Neural progenitor cell (in vitro differentiated cells): ENCODE measurements around the gene GNB1. TPM values are rescaled to one million over a fixed set of nuclear protein-coding genes. Genes with fewer than 3 reads are reported as not detected.

Experiments used
- DNase-seq: peaks from one replicate; pipeline ENCODE4 v3.0.0-alpha.2; 2016; ENCODE audit warnings: low spot score
- H2AFZ ChIP-seq: fragments of 200-600 bp; sonication (generic); replicated peaks from 2 replicates; pipeline ENCODE4 v1.6.1; 2016; ENCODE audit warnings: antibody characterized with exemption
- H3F3A ChIP-seq: fragments of 200-600 bp; sonication (generic); 2 replicates; pipeline ENCODE4 v1.6.1; 2016; ENCODE audit warnings: antibody characterized with exemption, low read depth
- H3K27ac ChIP-seq: fragments of 200-600 bp; sonication (generic); 2 replicates; pipeline ENCODE4 v1.5.1; 2016; ENCODE audit warnings: mild to moderate bottlenecking
- H3K27me3 ChIP-seq: fragments of 200-600 bp; sonication (generic); 2 replicates; pipeline ENCODE4 v1.6.1; 2016; ENCODE audit warnings: mild to moderate bottlenecking, moderate library complexity
- H3K36me3 ChIP-seq: fragments of 200-600 bp; sonication (generic); 2 replicates; pipeline ENCODE4 v1.5.1; 2016
- H3K4me1 ChIP-seq: fragments of 200-600 bp; sonication (generic); 2 replicates; pipeline ENCODE4 v1.6.1; 2016; ENCODE audit warnings: mixed run types
- H3K4me2 ChIP-seq: fragments of 200-600 bp; sonication (generic); 2 replicates; pipeline ENCODE4 v1.6.1; 2016
- H3K4me3 ChIP-seq: fragments of 200-600 bp; sonication (generic); 2 replicates; pipeline ENCODE4 v1.5.1; 2016
- H3K79me2 ChIP-seq: fragments of 200-600 bp; sonication (generic); 2 replicates; pipeline ENCODE4 v1.6.1; 2016; ENCODE audit warnings: low read depth
- H3K9ac ChIP-seq: fragments of 200-600 bp; sonication (generic); 2 replicates; pipeline ENCODE4 v1.6.1; 2016
- H3K9me3 ChIP-seq: fragments of 200-600 bp; sonication (generic); 2 replicates; pipeline ENCODE4 v1.5.1; 2016; ENCODE audit warnings: low read depth
- H4K20me1 ChIP-seq: fragments of 200-600 bp; sonication (generic); 2 replicates; pipeline ENCODE4 v1.6.1; 2016; ENCODE audit warnings: low read depth
- H3K27ac Mint-ChIP-seq: 3 replicates; pipeline ENCODE4 v1.8.0; 2021; ENCODE audit warnings: mixed read lengths
- H3K27me3 Mint-ChIP-seq: 2 replicates; pipeline ENCODE4 v1.8.0; 2022; ENCODE audit warnings: low read depth, mild to moderate bottlenecking, inconsistent platforms, moderate library complexity, mixed read lengths; ENCODE audit not compliant: insufficient read depth
- H3K36me3 Mint-ChIP-seq: 3 replicates; pipeline ENCODE4 v1.8.0; 2021; ENCODE audit warnings: mixed read lengths
- H3K4me1 Mint-ChIP-seq: 3 replicates; pipeline ENCODE4 v1.8.0; 2021; ENCODE audit warnings: mixed read lengths
- H3K4me3 Mint-ChIP-seq: 3 replicates; pipeline ENCODE4 v1.8.0; 2021; ENCODE audit warnings: mild to moderate bottlenecking, moderate library complexity, mixed read lengths
- H3K9me3 Mint-ChIP-seq: 3 replicates; pipeline ENCODE4 v1.8.0; 2020; ENCODE audit warnings: mixed read lengths
- EZH2 ChIP-seq: fragments of 200-600 bp; sonication (generic); IDR thresholded peaks from 2 replicates; pipeline ENCODE4 v1.6.1; 2017; ENCODE audit warnings: antibody characterized with exemption, mild to moderate bottlenecking, moderate library complexity
- EZH2phosphoT487 ChIP-seq: fragments of 200-600 bp; sonication (generic); IDR thresholded peaks from 2 replicates; pipeline ENCODE4 v1.6.1; 2017; ENCODE audit warnings: antibody characterized with exemption
- total RNA-seq: library from RNA; depleted of rRNA; stranded (reverse); fragments of >200 nt; gene quantifications from 2 replicates; pipeline ENCODE4 v1.2.3, GENCODE V29; 2015; ENCODE audit warnings: low replicate concordance
- TF ChIP-seq, protein P1 (sequence below): fragments of 200-600 bp; sonication (generic); IDR thresholded peaks from 2 replicates; pipeline ENCODE4 v1.5.1; 2017; ENCODE audit warnings: antibody characterized with exemption, mild to moderate bottlenecking

GNB1 gene
- total RNA-seq, 1 donor from 2014 or later: 175 TPM

DNA sequence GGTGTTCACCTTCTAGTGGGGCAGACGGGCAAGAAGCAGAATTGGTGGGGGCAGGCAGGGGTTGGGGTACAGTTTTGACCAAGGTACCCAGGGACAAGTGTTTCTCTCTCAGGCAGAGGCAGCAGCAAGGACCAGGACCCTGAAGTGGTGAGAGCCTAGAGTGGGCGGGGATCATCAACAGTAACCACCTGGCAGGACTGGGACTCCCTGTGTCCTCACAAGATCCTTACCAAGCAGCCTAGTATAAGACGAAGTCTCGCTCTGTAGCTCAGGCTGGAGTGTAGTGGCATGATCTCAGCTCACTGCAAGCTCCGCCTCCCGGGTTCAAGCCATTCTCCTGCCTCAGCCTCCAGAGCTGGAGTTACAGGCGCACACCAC lies 109.4 kb downstream of the GNB1 start:
- TF ChIP-seq EZH2phosphoT487 (no peak), EZH2 (no peak)
- TF ChIP-seq, protein P1, sequence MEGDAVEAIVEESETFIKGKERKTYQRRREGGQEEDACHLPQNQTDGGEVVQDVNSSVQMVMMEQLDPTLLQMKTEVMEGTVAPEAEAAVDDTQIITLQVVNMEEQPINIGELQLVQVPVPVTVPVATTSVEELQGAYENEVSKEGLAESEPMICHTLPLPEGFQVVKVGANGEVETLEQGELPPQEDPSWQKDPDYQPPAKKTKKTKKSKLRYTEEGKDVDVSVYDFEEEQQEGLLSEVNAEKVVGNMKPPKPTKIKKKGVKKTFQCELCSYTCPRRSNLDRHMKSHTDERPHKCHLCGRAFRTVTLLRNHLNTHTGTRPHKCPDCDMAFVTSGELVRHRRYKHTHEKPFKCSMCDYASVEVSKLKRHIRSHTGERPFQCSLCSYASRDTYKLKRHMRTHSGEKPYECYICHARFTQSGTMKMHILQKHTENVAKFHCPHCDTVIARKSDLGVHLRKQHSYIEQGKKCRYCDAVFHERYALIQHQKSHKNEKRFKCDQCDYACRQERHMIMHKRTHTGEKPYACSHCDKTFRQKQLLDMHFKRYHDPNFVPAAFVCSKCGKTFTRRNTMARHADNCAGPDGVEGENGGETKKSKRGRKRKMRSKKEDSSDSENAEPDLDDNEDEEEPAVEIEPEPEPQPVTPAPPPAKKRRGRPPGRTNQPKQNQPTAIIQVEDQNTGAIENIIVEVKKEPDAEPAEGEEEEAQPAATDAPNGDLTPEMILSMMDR: no peak
- H3K27ac Mint-ChIP-seq: peak overlapping the region; percentile 83
- Histone ChIP-seq H3K4me3 (no peak overlapping the region), H3K36me3 (peaks cover 3% of the 10 kb centered on the region), H3K27me3 (peaks cover 18% of the 10 kb centered on the region), H3F3A (peaks cover 73% of the 10 kb centered on the region), H3K9me3 (no peaks in the 10 kb centered on the region), H3K79me2 (peaks cover 15% of the 10 kb centered on the region), H3K4me1 (peaks cover 22% of the 10 kb centered on the region), H3K27ac (no peak overlapping the region), H2AFZ (no peak overlapping the region), H4K20me1 (peaks cover 48% of the 10 kb centered on the region), H3K9ac (no peak overlapping the region), H3K4me2 (no peak overlapping the region)
- H3K36me3 Mint-ChIP-seq: peaks cover 4% of the 10 kb centered on the region
- peak overlapping the region; percentile 3 for H3K4me3 Mint-ChIP-seq
- DNase-seq: no peak
- peaks cover 9% of the 10 kb centered on the region for H3K27me3 Mint-ChIP-seq
- H3K4me1 Mint-ChIP-seq: peaks cover 26% of the 10 kb centered on the region
- H3K9me3 Mint-ChIP-seq: no peaks in the 10 kb centered on the region

DNA sequence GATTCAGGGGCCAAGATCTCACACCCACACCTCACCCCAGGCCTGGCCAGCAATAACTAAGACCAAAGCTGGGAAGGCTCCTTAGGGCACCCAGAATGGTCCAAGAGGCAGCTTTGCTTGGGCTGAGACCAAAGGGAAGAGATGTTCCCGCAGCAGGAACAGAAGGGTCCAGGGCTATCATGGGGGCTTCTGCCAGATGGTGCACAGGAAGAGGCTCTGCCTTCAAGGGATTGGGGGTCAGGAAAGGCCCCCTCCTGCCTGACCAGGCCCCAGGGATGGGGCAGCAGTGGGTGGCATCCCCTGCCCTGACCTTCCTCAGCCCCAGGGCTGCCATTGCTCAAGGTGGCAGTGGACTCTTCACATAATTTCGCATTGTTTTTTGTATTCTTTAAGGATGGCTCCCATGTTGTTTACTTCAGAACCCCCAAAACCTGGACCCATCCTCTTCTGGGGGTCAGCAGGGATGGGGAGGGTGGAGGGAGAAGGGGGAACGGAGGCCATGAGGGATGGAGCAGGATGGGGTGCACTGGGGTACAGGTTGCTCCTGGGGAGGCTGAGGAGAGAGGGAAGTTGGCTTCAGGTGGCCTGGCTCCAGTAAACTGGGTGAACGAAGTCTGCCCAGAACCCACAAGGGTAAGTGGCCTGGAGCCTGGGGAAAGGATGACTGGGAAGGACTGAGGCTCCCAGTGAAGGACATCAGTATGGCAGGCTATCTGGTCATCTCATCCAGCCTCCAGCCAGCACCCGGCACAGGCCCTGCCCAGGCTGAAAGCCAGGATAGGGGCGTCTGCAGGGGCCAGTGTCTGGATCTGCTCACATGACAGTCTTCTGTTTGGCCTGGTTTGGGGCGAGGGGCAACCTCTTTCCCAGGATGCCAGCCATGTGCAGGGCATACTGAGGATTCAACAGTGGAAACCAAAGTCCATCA lies 110.0 kb downstream of the GNB1 start:
- Histone ChIP-seq H2AFZ (no peak overlapping the region), H3K27ac (no peak overlapping the region), H3K36me3 (no peaks in the 10 kb centered on the region), H3K27me3 (peaks cover 18% of the 10 kb centered on the region), H4K20me1 (peaks cover 54% of the 10 kb centered on the region), H3K4me1 (peaks cover 26% of the 10 kb centered on the region), H3K79me2 (peaks cover 21% of the 10 kb centered on the region), H3K9ac (no peak overlapping the region), H3K4me3 (no peak overlapping the region), H3K4me2 (no peak overlapping the region), H3K9me3 (no peaks in the 10 kb centered on the region), H3F3A (peaks cover 74% of the 10 kb centered on the region)
- Mint-ChIP-seq H3K9me3 (no peaks in the 10 kb centered on the region), H3K27ac (no peak overlapping the region), H3K36me3 (peaks cover 4% of the 10 kb centered on the region), H3K27me3 (peaks cover 9% of the 10 kb centered on the region), H3K4me1 (peaks cover 31% of the 10 kb centered on the region), H3K4me3 (peak overlapping the region; percentile 88)
- DNase-seq: no peak
- TF ChIP-seq, protein P1: no peak
- TF ChIP-seq EZH2phosphoT487 (no peak), EZH2 (no peak)

DNA sequence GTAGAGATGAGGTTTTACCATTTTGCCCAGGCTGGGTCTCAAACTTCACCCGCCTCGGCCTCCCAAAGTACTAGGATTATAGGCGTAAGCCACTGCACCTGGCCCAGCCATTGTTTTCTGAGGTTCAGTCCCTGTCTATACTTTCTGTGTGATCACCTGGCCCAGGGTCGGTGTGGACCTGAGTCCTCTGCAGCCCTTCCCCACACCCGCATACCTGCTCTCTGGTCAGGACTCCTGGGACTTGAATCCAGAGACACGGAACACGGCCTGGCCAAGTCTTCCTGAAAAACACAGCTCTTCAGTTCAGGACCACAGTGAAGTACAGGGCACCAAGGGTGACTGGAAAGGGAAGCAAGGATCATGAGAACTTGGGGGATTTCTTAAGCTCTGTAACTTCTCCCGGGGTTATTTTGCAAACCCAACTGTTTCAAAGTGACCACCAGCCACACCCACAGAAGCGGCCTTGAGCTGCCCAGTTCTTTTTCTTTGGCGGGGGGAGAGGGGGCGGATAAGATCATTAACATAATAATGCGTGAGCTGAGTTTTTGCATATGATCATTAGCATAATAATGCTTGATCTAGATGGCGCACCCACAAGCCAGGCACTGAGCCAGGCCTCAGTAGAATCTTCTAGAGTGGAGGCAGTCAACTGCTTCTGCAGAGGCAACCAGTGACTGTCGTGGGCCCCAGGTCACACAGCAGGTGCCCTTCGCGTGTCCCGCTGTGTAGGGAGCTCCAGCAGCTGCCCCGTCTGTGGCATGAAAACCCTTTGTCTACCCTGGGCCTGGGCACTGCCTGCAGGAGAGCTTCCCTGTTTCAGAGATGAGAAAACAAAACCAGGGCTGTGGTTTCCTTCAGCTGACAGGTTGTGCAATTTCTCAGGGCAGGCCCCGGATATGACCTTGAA lies 110.9 kb downstream of the GNB1 start:
- no peak overlapping the region for H3K9ac ChIP-seq
- H3K4me3 ChIP-seq: no peak overlapping the region
- H3K4me3 Mint-ChIP-seq: peak overlapping the region; percentile 88
- peak; percentile 25 for DNase-seq
- peaks cover 31% of the 10 kb centered on the region for H3K79me2 ChIP-seq
- H3K4me2 ChIP-seq: no peak overlapping the region
- peaks cover 40% of the 10 kb centered on the region for H3K4me1 Mint-ChIP-seq
- peak overlapping the region; percentile 30 for H3K27ac Mint-ChIP-seq
- peaks cover 4% of the 10 kb centered on the region for H3K36me3 Mint-ChIP-seq
- H3K36me3 ChIP-seq: no peaks in the 10 kb centered on the region
- peaks cover 9% of the 10 kb centered on the region for H3K27me3 Mint-ChIP-seq
- no peak overlapping the region for H2AFZ ChIP-seq
- H3K9me3 ChIP-seq: no peaks in the 10 kb centered on the region
- no peaks in the 10 kb centered on the region for H3K9me3 Mint-ChIP-seq
- TF ChIP-seq EZH2 (no peak), EZH2phosphoT487 (no peak)
- TF ChIP-seq, protein P1: no peak
- peaks cover 35% of the 10 kb centered on the region for H3K4me1 ChIP-seq
- H3F3A ChIP-seq: peaks cover 74% of the 10 kb centered on the region
- peaks cover 18% of the 10 kb centered on the region for H3K27me3 ChIP-seq
- H3K27ac ChIP-seq: no peak overlapping the region
- H4K20me1 ChIP-seq: peaks cover 59% of the 10 kb centered on the region
